Measurements from ENCODE around the gene ANKUB1.

ANKUB1 gene

DNA sequence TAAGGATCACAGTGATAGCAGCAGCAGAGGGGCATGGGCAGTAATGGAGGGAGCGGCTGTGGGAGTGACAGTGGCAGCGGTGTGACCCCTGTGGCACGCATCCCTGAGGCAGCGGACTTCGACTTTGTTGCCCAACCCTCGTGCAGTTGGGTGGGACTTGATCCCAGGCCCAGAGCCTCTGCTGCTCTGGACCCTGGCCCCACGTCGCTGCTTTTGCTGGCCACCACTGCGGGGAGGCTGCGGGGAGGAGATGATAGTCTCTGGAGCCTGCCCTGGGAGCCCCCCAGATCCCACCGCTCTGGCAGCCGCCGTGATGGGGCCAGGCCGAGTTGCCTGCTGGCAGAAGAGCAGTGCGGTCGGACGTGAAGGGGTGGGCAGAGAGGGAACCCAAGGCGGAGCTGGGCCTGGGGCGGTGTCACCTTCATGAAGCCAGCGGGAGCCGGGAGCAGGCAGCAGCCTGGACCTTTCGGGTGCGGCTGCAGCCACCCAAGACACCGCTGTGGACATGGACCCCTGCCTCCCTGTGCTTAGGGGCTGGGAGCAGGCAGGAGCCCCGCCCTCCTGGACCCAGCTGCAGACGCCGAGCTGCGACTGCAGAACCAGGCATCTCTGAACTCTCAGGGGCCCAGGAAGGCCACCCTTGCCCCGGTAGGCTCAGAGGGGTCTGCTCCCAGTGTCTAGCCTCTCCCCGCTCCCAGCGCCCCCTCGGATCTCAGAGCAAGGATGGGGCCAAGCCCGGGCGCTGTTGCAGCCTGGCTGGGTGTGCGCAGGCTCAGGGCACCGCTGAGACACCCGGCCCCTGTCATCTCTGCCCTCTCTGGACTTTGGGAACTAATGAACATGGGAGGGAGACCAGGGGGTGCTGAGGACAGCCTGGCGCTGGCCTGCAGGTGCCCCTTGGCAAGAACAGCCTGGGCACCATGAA lies 78.4 kb downstream of the ANKUB1 start:
- in situ Hi-C loops (cut with MboI; ENCODE audit: low sequenced_read_pairs): loop anchor here (25.0 kb wide), 1 partner anchor 202 kb away; no protein-coding TSS in a partner anchor
